ENCODE results near the gene AMDHD2. TPM values are rescaled to one million over a fixed set of nuclear protein-coding genes. Genes with fewer than 3 reads are reported as not detected.

Gene AMDHD2
- total RNA-seq, 1 donor from 2014 or later = 24.6 TPM

- DNase-seq = no peak
Observed at GRCh38 chr16:2483939-2484897, 36.0 kb upstream of the AMDHD2 start.

GRCh38 chr16:2484898-2485508 is 35.2 kb upstream of the AMDHD2 start:
- no peak for DNase-seq

GRCh38 chr16:2485811-2486507 is 34.2 kb upstream of the AMDHD2 start:
- no peak for DNase-seq

- DNase-seq = peak; percentile 60
Observed at GRCh38 chr16:2486645-2487516, 33.3 kb upstream of the AMDHD2 start.

- DNase-seq = no peak
Observed at GRCh38 chr16:2487517-2487842, 32.7 kb upstream of the AMDHD2 start.

- DNase-seq = peak; percentile 79
Observed at GRCh38 chr16:2487903-2488531, 32.2 kb upstream of the AMDHD2 start.

GRCh38 chr16:2489581-2489980 is 30.6 kb upstream of the AMDHD2 start:
- DNase-seq = no peak

- DNase-seq = no peak
Observed at GRCh38 chr16:2490190-2491105, 29.7 kb upstream of the AMDHD2 start.

GRCh38 chr16:2492292-2492691 is 27.9 kb upstream of the AMDHD2 start:
- DNase-seq = no peak

GRCh38 chr16:2493605-2494004 is 26.6 kb upstream of the AMDHD2 start:
- DNase-seq = no peak

GRCh38 chr16:2494616-2495015 is 25.6 kb upstream of the AMDHD2 start:
- DNase-seq = no peak

GRCh38 chr16:2495041-2495440 is 25.1 kb upstream of the AMDHD2 start:
- DNase-seq = no peak

GRCh38 chr16:2496223-2497115 is 23.7 kb upstream of the AMDHD2 start:
- DNase-seq = no peak

- DNase-seq = peak; percentile 84
Observed at GRCh38 chr16:2497116-2497630, 23.0 kb upstream of the AMDHD2 start.

GRCh38 chr16:2497695-2498484 is 22.3 kb upstream of the AMDHD2 start:
- DNase-seq = no peak

GRCh38 chr16:2498531-2499253 is 21.5 kb upstream of the AMDHD2 start:
- DNase-seq = no peak

GRCh38 chr16:2499454-2499853 is 20.7 kb upstream of the AMDHD2 start:
- DNase-seq = no peak
